HCT116 (cell line): ENCODE results near the gene BBLN. TPM values are rescaled to one million over a fixed set of nuclear protein-coding genes. Genes with fewer than 3 reads are reported as not detected.

Source experiments
- ATAC-seq: fragments of 200-7000 bp; cut with Tn5 transposase; 2 replicates; pipeline ENCODE4 v1.9.1; 2020; ENCODE audit warnings: mild to moderate bottlenecking, moderate library complexity
- BruUV-seq: library from RNA; stranded (reverse); fragments of 400-500 nt; replicated peaks from 2 replicates; lab custom pipeline; 2021; lab: Mats Ljungman, UMichigan
- CTCF ChIA-PET: fragments of 300-600 bp; sonication (Branson Sonifier 250); formaldehyde crosslinking; loops from one replicate; lab custom pipeline; 2021; ENCODE audit warnings: antibody characterized with exemption; lab: Charles Lee
- POLR2A ChIA-PET: fragments of 300-600, 350-600 bp; sonication (Branson Sonifier 250); formaldehyde crosslinking; loops from one replicate; lab custom pipeline; 2021; ENCODE audit warnings: antibody characterized with exemption; lab: Charles Lee
- RAD21 ChIA-PET, 2 experiments: fragments of 300-600 bp; sonication (Branson Sonifier 250); formaldehyde crosslinking; loops; one replicate each; lab custom pipeline; 2023; ENCODE audit warnings: low total read pairs in 2 of 2; ENCODE audit not compliant: uncharacterized antibody in 2 of 2, unreplicated experiment in 2 of 2, low non-redundant PET in 1 of 2; lab: Charles Lee
- DNase-seq: peaks from one replicate; pipeline ENCODE4 v3.0.0-alpha.2; 2010; ENCODE audit warnings: low read depth, low spot score
- H2AFZ ChIP-seq: fragments of 200-600 bp; shearing (Covaris generic), sonication (generic); 2 replicates; pipeline ENCODE4 v1.6.1; 2017; ENCODE audit warnings: low read depth, mixed run types, mixed read lengths, antibody characterized with exemption, low read length; ENCODE audit not compliant: poor library complexity, severe bottlenecking
- H3K27ac ChIP-seq: 2 replicates; pipeline ENCODE4 v1.5.1; 2012; ENCODE audit warnings: low read depth, low read length
- H3K27me3 ChIP-seq: fragments of 200-600 bp; sonication (generic); 2 replicates; pipeline ENCODE4 v1.6.1; 2016; ENCODE audit warnings: mixed run types, low read length, mixed read lengths; ENCODE audit not compliant: insufficient read depth
- H3K36me3 ChIP-seq, 2 experiments: fragments of 200-500 bp in 1 of 2; fragments of 200-600 bp in 1 of 2; sonication (Bioruptor generic) in 1 of 2; sonication (generic) in 1 of 2; 2 replicates each; pipeline versions ENCODE4 v1.5.1 to v1.6.1; 2014 to 2016; ENCODE audit warnings: low read length in 2 of 2, inconsistent platforms in 1 of 2, mixed read lengths in 1 of 2, mixed run types in 1 of 2; ENCODE audit not compliant: insufficient read depth in 2 of 2, control insufficient read depth in 1 of 2
- H3K4me1 ChIP-seq, 2 experiments: fragments of 200-600 bp in 1 of 2; sonication (generic) in 1 of 2; 2 replicates each; pipeline versions ENCODE4 v1.5.1 to v1.6.1; 2012 to 2017; ENCODE audit warnings: low read length in 2 of 2, inconsistent platforms in 1 of 2, mild to moderate bottlenecking in 1 of 2, mixed read lengths in 1 of 2, mixed run types in 1 of 2, moderate library complexity in 1 of 2; ENCODE audit not compliant: insufficient read depth in 2 of 2, control insufficient read depth in 1 of 2
- H3K4me2 ChIP-seq: fragments of 200-600 bp; sonication (generic); 2 replicates; pipeline ENCODE4 v1.6.1; 2017; ENCODE audit warnings: mixed run types, low read length, mixed read lengths
- H3K4me3 ChIP-seq, 2 experiments: fragments of 200-600 bp in 1 of 2; sonication (generic) in 1 of 2; replicated peaks in 1 of 2; 2 replicates each; pipeline ENCODE4 v1.5.1; 2011 to 2016; ENCODE audit warnings: low read length in 2 of 2, control low read depth in 1 of 2, low read depth in 1 of 2, mild to moderate bottlenecking in 1 of 2, mixed read lengths in 1 of 2, mixed run types in 1 of 2
- H3K79me2 ChIP-seq: fragments of 200-600 bp; sonication (generic); 2 replicates; pipeline ENCODE4 v1.6.1; 2017; ENCODE audit warnings: mild to moderate bottlenecking, mixed run types, low read length, moderate library complexity, mixed read lengths; ENCODE audit not compliant: insufficient read depth
- H3K9ac ChIP-seq: fragments of 200-600 bp; sonication (generic); 2 replicates; pipeline ENCODE4 v1.6.1; 2016; ENCODE audit warnings: low read length, mixed read lengths
- H3K9me2 ChIP-seq: fragments of 200-600 bp; sonication (generic), shearing (Covaris generic); 2 replicates; pipeline ENCODE4 v1.6.1; 2017; ENCODE audit warnings: mixed run types, mild to moderate bottlenecking, moderate library complexity; ENCODE audit not compliant: insufficient read depth
- H3K9me3 ChIP-seq, 2 experiments: fragments of 200-500 bp in 1 of 2; fragments of 200-600 bp in 1 of 2; sonication (Bioruptor generic) in 1 of 2; sonication (generic) in 1 of 2; 2 replicates each; pipeline ENCODE4 v1.6.1; 2014 to 2017; ENCODE audit warnings: low read length in 2 of 2, mixed read lengths in 2 of 2, inconsistent platforms in 1 of 2, low read depth in 1 of 2, mild to moderate bottlenecking in 1 of 2, mixed run types in 1 of 2, moderate library complexity in 1 of 2; ENCODE audit not compliant: control insufficient read depth in 1 of 2, insufficient read depth in 1 of 2
- H4K20me1 ChIP-seq: fragments of 200-600 bp; sonication (generic), shearing (Covaris generic); 2 replicates; pipeline ENCODE4 v1.6.1; 2017; ENCODE audit warnings: mixed run types, mild to moderate bottlenecking, moderate library complexity; ENCODE audit not compliant: insufficient read depth
- EGR1 ChIP-seq: IDR thresholded peaks from 2 replicates; pipeline ENCODE4 v1.6.1; 2012; ENCODE audit warnings: low read depth
- YY1 ChIP-seq: IDR thresholded peaks from 2 replicates; pipeline ENCODE4 v1.6.1; 2011; ENCODE audit warnings: low read length, low read depth, moderate library complexity, mild to moderate bottlenecking; ENCODE audit not compliant: insufficient replicate concordance; ENCODE audit errors: extremely low read depth
- ZFX ChIP-seq: fragments of 450-650 bp; IDR thresholded peaks from 2 replicates; pipeline ENCODE4 v1.6.1; 2017
- intact Hi-C: fragments of 100-400 bp; cut with micrococcal nuclease; formaldehyde crosslinking; loops from 2 replicates; pipeline ENCODE4 v1.10.0; 2022
- total RNA-seq: library from RNA; stranded (reverse); gene quantifications from one replicate; pipeline ENCODE4 v1.2.1, GENCODE V29; 2021; ENCODE audit not compliant: unreplicated experiment
- TF ChIP-seq, protein P1 (sequence below), 3 experiments: fragments of 200-600 bp in 1 of 3; sonication (generic) in 1 of 3; IDR thresholded peaks in 2 of 3; conservative IDR thresholded peaks in 1 of 3; 2 replicates each; pipeline ENCODE4 v1.5.1; 2012 to 2017; ENCODE audit warnings: low read depth in 2 of 3, low read length in 2 of 3, antibody characterized with exemption in 1 of 3, borderline replicate concordance in 1 of 3, control low read depth in 1 of 3, mild to moderate bottlenecking in 1 of 3, mixed read lengths in 1 of 3, mixed run types in 1 of 3, moderate library complexity in 1 of 3; ENCODE audit not compliant: insufficient read depth in 1 of 3
- TF ChIP-seq, protein P2 (sequence below): IDR thresholded peaks from 2 replicates; pipeline ENCODE4 v1.6.1; 2012

BBLN gene
- total RNA-seq, 1 experiment from 2014 or later: 119 TPM

DNA sequence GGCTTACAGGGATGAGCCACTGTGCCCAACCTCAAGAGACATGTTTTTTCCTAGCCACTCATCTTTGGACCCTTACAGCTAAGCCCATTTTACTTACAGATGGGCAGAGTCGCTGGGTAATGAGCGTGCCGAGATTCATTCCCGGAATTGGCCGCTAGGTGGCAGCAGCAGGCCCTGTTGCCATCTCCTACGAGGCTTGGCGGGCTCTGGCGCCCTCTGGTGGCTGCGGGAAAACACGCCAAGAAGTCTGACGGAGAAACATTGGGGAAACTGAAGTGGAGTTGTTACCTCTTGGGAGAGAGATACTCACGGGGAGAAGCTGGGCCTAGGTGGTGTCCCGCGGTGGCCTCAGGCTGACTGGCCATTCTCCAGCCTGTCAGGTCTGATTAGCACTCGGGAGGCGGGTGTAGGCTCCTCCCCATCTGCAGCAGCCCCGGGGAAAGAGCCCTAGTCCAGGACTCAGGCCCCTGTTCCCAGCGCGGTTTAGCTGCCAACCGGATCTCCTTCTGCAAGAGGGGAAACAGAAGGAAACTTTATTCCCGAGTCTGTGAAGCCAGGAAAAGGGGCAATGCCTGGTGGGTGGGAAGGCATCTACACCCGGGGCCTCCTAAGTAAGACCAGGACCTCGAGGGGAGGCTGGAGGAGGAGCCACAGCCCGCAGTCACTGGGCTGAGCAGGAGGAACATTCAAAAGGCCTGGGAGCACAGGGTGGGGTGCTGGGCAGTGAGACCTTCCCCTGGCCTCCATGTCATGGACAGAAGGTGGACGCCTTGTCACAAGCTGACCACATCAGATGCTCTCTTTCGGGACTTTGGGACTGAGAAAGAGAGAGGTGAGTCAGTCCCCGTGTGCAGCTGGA, 42.2 kb upstream of the BBLN start:
- Histone ChIP-seq H3K36me3 (peaks cover 4 to 14% of the 10 kb centered on the region in 2 experiments; a peak in 3 of 4 replicates), H3K4me3 (no peak overlapping the region), H3K4me1 (peaks cover 3 to 4% of the 10 kb centered on the region in 2 experiments; a peak in 3 of 4 replicates), H4K20me1 (no peaks in the 10 kb centered on the region), H3K27me3 (no peaks in the 10 kb centered on the region), H3K9me3 (no peaks in the 10 kb centered on the region), H3K9me2 (no peaks in the 10 kb centered on the region), H3K4me2 (no peak overlapping the region), H2AFZ (no peak overlapping the region), H3K79me2 (no peaks in the 10 kb centered on the region), H3K9ac (no peak overlapping the region), H3K27ac (no peak overlapping the region)
- ATAC-seq (peak; percentile 85), DNase-seq (peak; percentile 74)
- no TSS peak for BruUV-seq
- ChIA-PET POLR2A (no interaction called here), CTCF (interaction anchor here (0.5 to 1.8 kb wide), 30 partner anchors 8 to 347 kb away, joined by 3 to 14 read pairs (median 4); partner anchors contain the start of genes NAIF1, PIP5KL1, PTGES2 and SLC25A25), RAD21 (interaction anchor here in 1 of 2 experiments (0.6 to 0.9 kb wide), 2 partner anchors 20 to 186 kb away, joined by 4 read pairs; no protein-coding TSS in a partner anchor)
- TF ChIP-seq EGR1 (no peak), YY1 (peak; percentile 79), ZFX (no peak)
- TF ChIP-seq, protein P1, sequence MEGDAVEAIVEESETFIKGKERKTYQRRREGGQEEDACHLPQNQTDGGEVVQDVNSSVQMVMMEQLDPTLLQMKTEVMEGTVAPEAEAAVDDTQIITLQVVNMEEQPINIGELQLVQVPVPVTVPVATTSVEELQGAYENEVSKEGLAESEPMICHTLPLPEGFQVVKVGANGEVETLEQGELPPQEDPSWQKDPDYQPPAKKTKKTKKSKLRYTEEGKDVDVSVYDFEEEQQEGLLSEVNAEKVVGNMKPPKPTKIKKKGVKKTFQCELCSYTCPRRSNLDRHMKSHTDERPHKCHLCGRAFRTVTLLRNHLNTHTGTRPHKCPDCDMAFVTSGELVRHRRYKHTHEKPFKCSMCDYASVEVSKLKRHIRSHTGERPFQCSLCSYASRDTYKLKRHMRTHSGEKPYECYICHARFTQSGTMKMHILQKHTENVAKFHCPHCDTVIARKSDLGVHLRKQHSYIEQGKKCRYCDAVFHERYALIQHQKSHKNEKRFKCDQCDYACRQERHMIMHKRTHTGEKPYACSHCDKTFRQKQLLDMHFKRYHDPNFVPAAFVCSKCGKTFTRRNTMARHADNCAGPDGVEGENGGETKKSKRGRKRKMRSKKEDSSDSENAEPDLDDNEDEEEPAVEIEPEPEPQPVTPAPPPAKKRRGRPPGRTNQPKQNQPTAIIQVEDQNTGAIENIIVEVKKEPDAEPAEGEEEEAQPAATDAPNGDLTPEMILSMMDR (IDR thresholded peaks at IDR 0.05 in 2 of 3, conservative IDR thresholded peaks at IDR 0.05 in 1 of 3; ENCODE audit: borderline replicate concordance in 1 of 3, insufficient read depth in 1 of 3, low read depth in 2 of 3, low read length in 2 of 3): peak in 2 of 3 experiments; percentile 100; a peak in 4 of 6 replicates
- TF ChIP-seq, protein P2, sequence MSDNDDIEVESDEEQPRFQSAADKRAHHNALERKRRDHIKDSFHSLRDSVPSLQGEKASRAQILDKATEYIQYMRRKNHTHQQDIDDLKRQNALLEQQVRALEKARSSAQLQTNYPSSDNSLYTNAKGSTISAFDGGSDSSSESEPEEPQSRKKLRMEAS: no peak
- intact Hi-C loops: loop anchor here (1.0 kb wide), 1 partner anchor 175 kb away; no protein-coding TSS in a partner anchor
